OCI-M2 (cell line): ENCODE measurements around the gene WIPF1.

Experiments used
- DNase-seq: peaks from one replicate; lab custom pipeline; 2025; ENCODE audit not compliant: unreplicated experiment; lab: John Stamatoyannopoulos, UW

The WIPF1 gene

DNA sequence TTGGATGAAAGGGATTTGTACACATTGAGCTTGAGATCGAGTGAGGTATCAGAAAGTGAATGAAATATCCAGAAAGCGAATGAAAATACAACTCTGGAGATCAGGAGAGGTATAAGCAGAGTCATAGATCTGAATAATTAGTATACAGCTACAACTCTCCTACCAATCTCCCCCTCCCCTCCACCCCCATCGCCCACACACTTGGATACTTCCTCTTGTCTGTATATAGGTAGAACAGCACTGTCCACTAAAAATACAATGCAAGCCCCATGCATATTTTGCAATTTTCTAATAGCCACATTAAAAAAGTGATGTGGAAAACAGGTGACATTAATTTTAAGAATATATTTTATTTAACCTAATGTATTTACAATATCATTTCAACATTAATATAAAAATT, 23.7 kb upstream of the WIPF1 start:
- DNase-seq: no peak

DNA sequence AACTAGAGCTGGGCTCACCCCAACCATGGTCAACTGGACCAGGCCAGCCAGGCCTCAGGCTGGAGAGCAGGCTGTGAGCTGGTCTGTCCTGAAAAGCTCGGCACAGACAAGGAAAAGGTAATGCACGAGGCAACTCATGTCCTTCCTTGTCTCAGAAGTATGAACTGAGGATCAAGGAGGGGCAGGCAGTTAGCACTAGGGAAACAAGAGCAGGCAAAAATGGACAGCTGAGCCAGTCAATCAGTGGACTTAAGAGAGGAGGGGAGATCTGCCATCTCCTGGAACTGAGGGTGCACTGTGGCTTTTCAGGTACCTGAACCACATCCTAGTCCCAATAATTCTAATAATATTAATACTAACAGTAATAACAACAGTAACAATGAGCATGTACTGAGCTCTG, 20.6 kb upstream of the WIPF1 start:
- no peak for DNase-seq

DNA sequence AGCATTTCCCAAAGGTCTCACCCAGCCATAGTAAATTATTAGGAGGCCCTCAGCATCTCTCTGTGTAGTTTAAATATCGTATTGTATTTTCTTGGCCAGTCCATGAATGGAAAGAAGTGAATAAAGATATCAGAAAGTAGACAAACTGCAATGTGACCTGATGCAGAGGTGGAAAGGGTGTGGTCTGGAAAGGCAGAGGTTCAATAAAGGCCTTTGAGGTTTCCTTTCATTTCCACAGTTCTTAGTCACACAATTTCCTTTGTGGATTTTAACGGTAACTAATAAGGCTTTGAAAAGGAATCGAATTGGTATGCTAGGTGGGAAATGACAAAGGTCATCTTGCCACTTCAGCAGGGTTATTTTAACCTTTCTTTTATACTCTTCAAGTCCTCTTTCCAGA, 20.1 kb upstream of the WIPF1 start:
- no peak for DNase-seq

DNA sequence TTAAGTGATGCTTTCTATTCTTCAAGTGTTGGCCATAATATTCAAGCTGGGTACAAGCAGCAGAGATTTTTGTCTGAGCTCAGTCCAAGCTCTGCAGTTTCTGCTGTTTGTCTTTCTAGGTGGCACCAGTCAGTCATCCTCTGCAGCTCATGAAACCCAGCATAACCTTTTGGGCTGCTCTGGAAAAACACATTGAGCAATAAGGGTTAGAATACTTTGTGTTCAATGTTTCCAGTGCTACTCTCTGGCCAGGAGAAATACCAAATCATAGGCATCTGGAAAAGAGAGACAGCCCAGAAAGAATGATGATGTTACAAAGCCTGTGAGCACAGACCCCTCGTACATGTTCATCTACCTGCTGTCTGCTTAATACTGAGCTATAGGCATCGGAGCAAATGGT, 19.5 kb upstream of the WIPF1 start:
- DNase-seq: no peak

DNA sequence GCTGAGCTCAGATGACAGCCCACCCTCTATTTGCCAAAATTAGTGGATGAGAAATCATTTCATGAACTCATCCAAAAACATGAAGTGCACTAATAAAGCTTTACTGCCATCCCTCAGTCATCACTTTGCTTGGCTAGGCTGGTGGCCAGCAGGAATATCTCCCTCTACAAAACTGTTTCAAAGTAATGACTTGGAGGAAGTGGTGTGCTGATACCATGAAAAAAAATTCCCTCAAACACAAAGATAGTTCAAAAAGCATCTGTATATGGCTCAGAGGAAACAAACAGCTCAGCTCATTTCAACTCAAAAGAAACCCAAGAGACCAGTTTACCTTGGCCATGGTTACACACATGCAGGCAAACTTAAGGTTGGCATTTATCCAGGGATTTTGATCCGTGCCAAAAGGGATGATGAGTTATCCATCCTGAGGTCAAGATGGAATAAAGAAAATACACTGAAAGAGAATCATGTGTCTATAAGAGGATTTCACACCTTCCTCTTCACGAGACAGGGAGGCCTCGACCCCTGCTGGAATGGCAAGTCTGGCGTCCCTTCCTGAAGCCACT, 18.4 kb upstream of the WIPF1 start:
- DNase-seq: no peak

DNA sequence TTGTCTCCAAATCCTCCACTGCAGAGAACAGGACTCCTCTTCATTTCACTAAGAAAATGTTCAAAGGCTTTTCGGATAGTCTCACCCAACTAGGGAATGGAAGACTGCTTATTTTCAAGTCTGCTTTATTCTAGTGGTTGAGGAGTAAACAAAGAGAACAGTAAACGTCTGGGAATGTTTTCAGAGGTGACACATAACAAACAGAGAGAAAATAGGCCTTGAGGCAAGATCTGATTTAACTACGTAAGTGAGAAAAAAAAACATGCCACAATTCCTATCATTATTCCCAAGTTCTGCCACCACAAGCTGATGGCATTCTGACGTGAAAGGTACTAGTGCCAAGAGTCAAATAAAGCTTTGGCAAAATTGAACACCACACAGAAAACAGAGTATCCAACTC, 16.7 kb upstream of the WIPF1 start:
- DNase-seq: no peak

DNA sequence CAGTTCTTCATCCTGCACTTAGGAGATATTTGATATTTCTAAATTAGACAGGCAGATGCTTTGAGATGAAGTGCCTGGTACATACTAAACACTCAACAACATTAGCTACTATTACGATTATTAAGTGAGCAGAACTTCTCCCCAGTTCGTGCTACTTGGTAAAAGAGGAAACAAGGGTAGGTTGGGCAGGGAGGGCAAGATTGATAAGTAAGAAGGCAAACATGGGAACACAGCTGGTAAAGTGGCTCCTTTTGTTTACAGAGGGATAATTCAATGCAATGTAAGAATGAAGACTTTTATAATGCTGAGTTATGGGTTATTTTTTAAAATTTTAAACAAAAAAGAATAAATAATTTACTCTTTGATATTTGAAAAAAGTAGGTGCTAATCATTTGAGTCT, 15.9 kb upstream of the WIPF1 start:
- DNase-seq: no peak

DNA sequence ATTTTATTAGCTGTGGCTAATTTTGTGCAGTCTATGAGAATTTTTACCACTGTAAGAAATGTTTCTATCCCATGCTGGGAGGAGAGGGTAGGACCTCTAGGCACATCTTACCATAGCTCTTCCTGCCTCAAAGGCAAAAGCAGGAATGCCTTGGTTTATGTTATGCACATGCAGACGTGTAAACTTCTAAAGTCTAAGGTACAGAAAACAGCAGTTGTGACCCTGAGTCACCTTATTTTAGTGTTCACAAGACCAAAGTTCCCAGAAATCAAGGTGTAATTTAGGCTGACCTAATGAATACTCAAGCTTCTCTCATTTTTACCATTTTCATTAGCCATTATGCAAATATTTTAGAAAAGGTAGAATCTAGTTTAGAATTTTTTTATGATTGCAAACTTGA, 15.4 kb upstream of the WIPF1 start:
- no peak for DNase-seq

DNA sequence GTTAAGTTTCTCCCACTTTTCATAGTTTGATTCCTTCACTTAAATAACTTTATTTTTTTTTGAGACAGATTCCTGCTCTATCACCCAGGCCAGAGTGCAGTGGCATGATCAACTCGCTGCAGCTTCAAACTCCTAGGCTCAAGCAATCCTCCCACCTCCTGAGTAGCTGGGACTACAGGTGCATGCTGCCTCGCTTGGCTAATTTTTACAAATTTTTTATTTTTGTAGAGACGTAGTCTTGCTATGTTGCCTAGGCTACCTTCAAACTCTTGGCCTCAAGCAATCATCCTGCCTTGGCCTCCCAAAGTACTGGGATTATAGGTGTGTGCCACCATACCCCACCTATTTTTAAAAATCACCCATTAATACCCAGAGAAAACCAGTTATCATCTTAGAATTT, 14.2 kb upstream of the WIPF1 start:
- DNase-seq: no peak

DNA sequence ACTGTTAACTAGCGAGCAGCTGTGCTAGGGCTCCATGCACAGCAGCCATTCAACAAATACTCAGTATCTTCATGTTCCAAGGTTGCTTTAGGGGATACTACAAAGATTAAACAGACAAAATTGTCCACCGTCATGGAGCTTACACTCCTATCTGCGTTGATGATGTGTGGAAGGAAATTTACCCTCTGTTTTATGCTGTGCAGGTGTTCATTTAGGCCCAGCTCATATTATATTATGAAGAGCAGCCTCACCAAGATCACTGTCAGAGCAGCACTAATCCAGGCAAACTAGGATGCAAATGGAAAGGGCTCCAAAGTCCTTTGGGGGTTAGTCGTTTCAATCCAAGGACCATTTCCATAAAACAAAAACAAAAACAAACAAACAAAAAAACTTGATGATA, 13.4 kb upstream of the WIPF1 start:
- DNase-seq: no peak

DNA sequence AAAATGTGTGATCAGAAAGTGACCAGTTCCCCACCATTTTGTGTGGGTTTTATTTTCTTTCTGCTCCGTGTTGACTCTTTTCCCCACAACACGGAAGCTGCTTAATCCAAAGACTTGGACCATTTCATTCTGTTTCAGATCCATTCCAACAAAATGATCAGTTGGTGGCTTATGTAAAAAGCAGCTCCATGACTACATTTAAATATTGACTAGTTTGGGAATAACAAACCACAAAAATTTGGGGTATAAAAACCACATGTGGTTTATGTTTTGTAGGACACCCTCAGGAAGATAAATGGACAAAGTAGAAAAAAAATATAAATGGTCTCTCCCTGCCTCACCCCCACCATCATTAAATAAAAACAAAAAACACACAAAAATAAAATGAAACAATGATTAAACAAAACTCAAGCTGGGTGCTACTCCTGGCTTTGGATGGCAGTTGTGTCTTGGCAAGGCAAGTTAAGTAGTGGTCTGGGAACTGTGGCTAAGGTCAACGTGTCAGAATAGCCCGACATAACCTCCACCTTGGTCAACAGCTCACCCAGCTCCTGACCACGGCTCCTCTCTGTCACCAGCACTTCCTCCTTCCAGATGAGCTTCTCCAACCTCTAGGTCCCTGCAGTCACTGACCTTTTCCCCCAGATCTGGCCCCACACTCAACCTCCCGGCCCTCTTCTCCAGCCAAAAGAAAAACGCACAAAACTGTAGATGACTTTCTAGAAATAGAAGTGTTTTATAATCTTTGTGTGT, 12.8 kb upstream of the WIPF1 start:
- DNase-seq: no peak

DNA sequence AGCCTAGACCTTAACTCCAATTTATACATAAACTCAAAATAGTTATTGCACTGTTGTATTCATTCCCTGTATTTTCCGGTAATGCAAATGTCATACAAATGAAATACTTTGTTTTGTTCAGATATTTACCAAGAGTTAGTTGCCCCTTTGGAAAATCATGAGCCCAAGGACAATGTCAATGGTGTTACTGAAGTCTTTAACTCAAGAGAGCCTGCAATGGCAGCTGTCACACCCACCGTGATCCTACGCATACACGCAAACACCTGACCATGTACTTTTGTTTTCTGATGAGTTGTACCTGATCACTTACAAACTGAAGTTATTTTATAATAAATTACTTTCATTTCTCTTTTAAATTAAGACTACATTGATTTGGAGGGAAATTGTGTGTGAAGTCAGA, 11.7 kb upstream of the WIPF1 start:
- DNase-seq: no peak

DNA sequence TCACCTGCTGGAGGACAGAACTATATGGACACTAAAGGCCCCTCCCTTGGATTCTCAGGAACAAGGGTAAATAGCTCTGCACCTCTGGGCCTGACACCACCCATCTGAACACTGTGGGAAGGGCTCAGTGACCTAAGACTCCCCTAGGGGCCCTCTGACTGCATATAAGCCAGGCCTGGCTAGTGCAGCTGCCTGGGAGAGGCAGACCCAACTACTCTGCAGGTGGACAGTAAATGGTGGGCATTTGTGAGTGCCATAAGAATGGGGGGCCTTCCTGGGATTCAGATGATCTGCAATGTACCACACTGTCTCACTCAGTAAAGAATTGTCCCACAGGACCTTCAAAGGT, 11.2 kb upstream of the WIPF1 start:
- DNase-seq: no peak

DNA sequence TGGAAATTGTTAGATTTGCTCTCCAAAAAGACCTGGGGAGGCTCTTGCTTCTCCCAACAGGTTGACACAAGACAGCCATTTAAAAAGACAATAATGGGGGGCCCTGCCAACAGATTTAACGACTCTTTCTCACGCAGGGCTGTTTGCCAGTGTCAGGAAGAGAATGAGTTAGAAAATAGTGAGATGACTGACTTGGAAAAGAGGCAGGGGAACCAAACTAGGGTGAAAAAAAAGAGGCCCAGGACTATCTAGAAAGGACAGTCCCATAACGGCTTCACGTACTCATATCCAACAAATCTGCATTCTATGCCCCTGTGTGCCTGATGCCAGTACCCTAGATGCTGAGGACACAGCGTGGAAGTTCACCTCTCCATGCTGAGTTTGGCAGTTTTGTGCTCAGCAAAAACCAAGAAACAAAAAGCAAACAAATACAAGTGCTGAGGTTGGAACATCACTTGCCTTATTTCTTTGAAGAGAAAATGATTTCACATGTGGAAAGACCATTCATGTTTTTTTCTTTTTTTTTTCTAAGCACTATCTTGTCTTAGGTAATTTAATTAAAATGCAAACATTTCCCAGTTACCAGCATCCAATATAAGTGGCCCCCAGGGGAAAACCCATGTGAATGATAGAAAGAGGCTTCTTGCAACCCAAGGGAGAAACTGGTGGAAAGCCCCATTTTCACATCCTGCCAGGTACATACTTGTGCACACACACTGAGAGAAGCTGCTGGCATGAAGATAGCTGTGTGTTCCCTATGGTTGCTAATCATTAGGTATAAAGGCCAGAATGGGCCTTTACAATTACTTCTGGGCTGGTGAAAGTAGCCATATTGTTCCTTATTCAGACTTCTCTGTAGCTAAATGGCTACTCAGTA, 10.6 kb upstream of the WIPF1 start:
- no peak for DNase-seq

DNA sequence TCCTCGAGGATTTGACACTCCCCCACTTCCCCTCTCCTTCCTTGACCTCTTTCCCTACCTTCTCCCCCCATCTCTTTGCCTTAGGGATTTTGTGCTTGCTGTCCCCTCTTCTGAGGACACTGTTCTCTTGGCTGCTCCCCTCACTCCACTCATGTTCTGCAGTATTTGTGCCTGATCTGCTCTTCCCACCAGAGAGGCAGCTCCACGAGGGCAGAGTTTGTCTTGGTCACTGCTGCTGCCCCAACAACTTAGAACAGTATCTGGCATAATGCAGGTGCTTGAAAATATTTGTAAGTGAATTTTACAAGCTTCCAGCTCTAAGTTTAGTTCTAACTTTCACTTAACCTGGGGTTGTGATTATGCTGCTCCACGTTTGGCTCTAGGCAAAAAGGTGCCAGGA, 10.0 kb upstream of the WIPF1 start:
- no peak for DNase-seq

DNA sequence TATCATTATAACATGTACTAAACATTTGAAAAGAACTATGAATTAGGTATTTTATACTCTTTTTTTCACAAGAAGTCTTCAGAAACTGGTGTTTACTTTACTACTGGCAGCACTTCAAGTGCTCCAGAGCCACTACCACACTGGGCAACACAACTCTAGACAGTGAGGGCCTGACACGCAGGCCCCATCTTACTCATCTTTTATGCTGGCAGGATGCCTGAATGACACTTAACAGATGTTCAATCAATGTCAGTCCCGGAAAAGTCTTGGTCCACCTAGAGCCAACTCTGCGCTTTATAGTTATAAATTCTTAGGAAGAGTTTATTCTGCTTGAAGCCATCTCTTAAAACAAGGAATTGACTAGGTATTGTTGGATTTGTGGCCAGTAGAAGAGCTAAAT, 8.7 kb upstream of the WIPF1 start:
- no peak for DNase-seq

DNA sequence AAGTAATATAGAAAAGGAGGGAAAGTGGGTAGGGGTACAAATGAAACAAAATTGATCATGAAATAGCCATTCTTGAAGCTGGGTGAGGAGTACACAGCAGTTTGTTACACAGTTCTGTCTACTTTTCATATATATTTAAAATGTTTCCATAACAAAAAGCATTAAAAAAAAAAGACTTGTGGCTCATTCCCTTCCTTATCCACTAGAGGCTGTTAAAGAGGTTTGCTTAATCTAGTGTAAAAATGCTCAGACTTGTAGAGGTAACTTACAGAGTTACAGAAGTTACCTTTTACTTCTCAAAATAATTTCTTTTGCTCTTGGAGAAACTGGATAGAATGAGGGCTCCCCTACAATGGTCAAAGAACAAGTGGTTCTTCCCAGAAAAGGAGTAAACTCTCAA, 8.1 kb upstream of the WIPF1 start:
- no peak for DNase-seq

DNA sequence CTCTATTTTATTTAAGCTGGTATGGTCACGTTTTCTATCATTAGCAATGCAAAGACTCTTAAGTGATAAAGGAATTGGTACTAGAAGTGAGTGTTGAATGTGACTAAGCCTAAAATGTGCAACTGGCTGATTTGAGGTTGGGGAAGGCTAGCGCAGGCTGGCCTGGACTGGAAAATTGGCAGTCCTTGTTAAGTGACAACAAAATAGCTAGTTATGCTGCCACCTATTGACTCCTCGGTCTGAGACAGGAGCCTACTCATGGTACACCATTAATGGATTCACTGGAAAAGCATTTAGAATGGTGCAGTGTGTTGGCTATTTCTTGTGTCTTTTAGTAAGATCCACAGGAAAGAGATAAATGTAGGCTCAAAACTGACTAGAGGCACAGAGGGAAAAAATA, 5.7 kb upstream of the WIPF1 start:
- DNase-seq: no peak

DNA sequence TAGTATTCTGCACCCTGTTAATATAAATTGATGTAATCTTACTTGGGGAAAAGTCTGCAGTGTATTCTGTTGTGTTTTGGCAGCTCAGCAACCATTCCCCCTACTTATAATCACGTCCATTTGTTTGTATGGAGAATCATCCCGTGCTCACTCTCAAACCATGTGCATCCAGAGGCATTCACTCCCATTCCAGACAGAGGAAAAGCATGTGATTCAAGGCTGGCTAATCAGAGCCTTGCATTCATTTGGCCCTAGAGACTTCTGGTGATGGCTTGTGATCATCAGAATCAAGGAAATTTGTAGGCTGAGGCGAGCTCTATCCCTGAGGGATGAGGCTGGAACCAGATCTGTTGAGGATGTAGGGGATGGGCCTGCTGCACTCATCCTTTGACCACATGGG, 5.1 kb upstream of the WIPF1 start:
- DNase-seq: no peak

DNA sequence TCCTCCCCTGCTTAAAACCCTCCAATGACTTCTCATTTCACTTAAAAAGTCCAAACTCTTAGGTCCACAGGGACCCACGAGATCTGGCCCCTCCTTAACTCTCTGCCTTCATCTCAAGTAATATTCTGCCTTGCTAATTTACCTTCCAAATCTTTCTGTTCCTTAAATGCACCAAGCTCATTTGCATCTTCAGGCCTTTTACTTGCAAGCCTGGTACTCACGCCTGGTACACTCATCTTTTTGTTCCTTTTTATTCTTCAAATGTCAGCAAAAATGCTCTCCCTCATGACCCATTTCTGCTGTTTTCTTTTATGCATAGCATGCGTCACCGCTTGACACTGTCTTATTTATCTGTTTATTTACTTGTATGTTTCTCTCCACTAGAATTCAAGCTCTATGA, 2.7 kb upstream of the WIPF1 start:
- no peak for DNase-seq

DNA sequence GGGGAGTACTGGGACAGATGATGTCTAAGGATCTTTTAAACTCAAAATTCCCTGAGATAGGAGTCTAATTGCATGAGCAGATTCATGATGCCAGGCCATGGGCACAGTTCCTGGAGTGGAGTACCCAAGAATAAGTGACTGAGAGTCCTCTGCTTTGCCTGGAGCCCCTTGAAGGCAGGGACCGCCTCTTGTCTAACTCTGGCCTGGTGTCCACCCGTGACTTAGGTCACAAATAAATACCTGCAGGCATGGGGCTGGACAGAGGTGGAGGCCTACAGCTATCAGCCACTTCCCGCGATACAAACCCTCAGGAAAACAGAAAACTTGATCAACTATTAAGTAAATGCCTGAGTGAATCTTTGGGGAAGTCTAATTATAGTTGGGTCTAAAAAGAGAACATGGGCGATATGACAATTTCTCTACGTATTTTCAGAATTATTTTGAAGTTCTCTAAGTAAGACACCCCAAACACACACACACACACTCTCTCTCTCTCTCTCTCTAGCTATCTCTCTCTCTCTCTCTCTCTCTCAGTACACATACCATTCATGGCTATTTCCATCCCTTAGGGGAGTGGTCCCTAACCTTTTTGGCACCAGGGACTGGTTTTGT, 1.8 kb upstream of the WIPF1 start:
- DNase-seq: no peak

DNA sequence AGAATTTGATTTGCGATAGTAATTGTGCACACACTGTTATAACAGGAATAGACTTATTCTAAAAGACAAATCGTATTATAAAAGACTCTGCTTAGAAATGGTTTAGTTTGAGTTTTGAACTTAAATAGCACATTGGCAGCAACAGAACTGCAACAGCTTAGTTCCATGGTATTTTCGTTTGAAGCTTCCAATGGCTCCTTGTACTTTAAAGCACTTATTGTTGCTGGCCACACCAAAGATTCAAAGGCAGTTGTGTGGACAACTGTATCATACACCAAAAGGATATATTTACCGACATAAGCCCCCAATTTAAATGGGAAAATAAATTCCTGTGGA, 627 bp downstream of the WIPF1 start:
- DNase-seq: no peak
